HEK293 (cell line): Measurements from ENCODE around the gene THRAP3.

Experiments used
- BCL11A ChIP-seq: fragments of 450-650 bp; formaldehyde crosslinking; IDR thresholded peaks from 2 replicates; pipeline ENCODE4 v1.5.1; 2016; ENCODE audit warnings: low read depth, missing biosample characterization, missing genetic modification characterization
- KLF10 ChIP-seq: fragments of 450-650 bp; IDR thresholded peaks from 2 replicates; pipeline ENCODE4 v1.5.1; 2018; ENCODE audit warnings: missing biosample characterization, mild to moderate bottlenecking, missing genetic modification characterization
- KLF7 ChIP-seq: fragments of 450-650 bp; formaldehyde crosslinking; IDR thresholded peaks from 2 replicates; pipeline ENCODE4 v1.5.1; 2016; ENCODE audit warnings: missing biosample characterization, missing genetic modification characterization, borderline replicate concordance
- KLF8 ChIP-seq: fragments of 450-650 bp; formaldehyde crosslinking; IDR thresholded peaks from 2 replicates; pipeline ENCODE4 v1.5.1; 2016; ENCODE audit warnings: missing biosample characterization, missing genetic modification characterization
- KLF9 ChIP-seq: fragments of 450-650 bp; formaldehyde crosslinking; IDR thresholded peaks from 2 replicates; pipeline ENCODE4 v1.5.1; 2016; ENCODE audit warnings: missing biosample characterization, missing genetic modification characterization, low read depth
- PRDM1 ChIP-seq: fragments of 450-650 bp; formaldehyde crosslinking; IDR thresholded peaks from 2 replicates; pipeline ENCODE4; 2016; ENCODE audit warnings: missing biosample characterization, missing genetic modification characterization
- SP2 ChIP-seq: fragments of 450-650 bp; formaldehyde crosslinking; IDR thresholded peaks from 2 replicates; pipeline ENCODE4 v1.5.1; 2016; ENCODE audit warnings: missing biosample characterization, missing genetic modification characterization
- SP3 ChIP-seq: fragments of 450-650 bp; formaldehyde crosslinking; IDR thresholded peaks from 2 replicates; pipeline ENCODE4 v1.5.1; 2016; ENCODE audit warnings: missing biosample characterization, missing genetic modification characterization
- SP7 ChIP-seq: fragments of 450-650 bp; formaldehyde crosslinking; IDR thresholded peaks from 2 replicates; pipeline ENCODE4 v1.5.1; 2016; ENCODE audit warnings: missing biosample characterization, missing genetic modification characterization
- TRIM28 ChIP-seq: IDR thresholded peaks from 2 replicates; pipeline ENCODE4 v1.6.1; 2011; ENCODE audit warnings: low read length, control low read depth, borderline replicate concordance
- WT1 ChIP-seq: fragments of 450-650 bp; formaldehyde crosslinking; IDR thresholded peaks from 2 replicates; pipeline ENCODE4 v1.5.1; 2016; ENCODE audit warnings: missing biosample characterization, missing genetic modification characterization
- ZBTB7A ChIP-seq: fragments of 450-650 bp; formaldehyde crosslinking; IDR thresholded peaks from 2 replicates; pipeline ENCODE4 v1.5.1; 2016; ENCODE audit warnings: low read depth, missing biosample characterization, missing genetic modification characterization
- ZEB2 ChIP-seq: fragments of 450-650 bp; formaldehyde crosslinking; IDR thresholded peaks from 2 replicates; pipeline ENCODE4 v1.5.1; 2016; ENCODE audit warnings: missing biosample characterization, missing genetic modification characterization
- ZFHX2 ChIP-seq: fragments of 450-650 bp; formaldehyde crosslinking; conservative IDR thresholded peaks from 2 replicates; pipeline ENCODE4 v1.5.1; 2016; ENCODE audit warnings: missing biosample characterization, missing genetic modification characterization
- ZFP69B ChIP-seq: fragments of 450-650 bp; formaldehyde crosslinking; IDR thresholded peaks from 2 replicates; pipeline ENCODE4 v1.5.1; 2016; ENCODE audit warnings: missing biosample characterization, missing genetic modification characterization
- ZNF2 ChIP-seq: fragments of 450-650 bp; formaldehyde crosslinking; IDR thresholded peaks from 2 replicates; pipeline ENCODE4 v1.5.1; 2016; ENCODE audit warnings: missing biosample characterization, missing genetic modification characterization
- ZNF335 ChIP-seq: fragments of 450-650 bp; formaldehyde crosslinking; conservative IDR thresholded peaks from 2 replicates; pipeline ENCODE4 v1.5.1; 2016; ENCODE audit warnings: missing biosample characterization, missing genetic modification characterization
- ZNF341 ChIP-seq: fragments of 450-650 bp; formaldehyde crosslinking; IDR thresholded peaks from 2 replicates; pipeline ENCODE4; 2016; ENCODE audit warnings: low read depth, missing biosample characterization, missing genetic modification characterization
- ZNF366 ChIP-seq: fragments of 450-650 bp; formaldehyde crosslinking; conservative IDR thresholded peaks from 2 replicates; pipeline ENCODE4 v1.5.1; 2016; ENCODE audit warnings: missing biosample characterization, missing genetic modification characterization
- ZNF391 ChIP-seq: fragments of 450-650 bp; formaldehyde crosslinking; IDR thresholded peaks from 2 replicates; pipeline ENCODE4 v1.5.1; 2016; ENCODE audit warnings: low read depth, missing biosample characterization, missing genetic modification characterization, borderline replicate concordance
- ZNF600 ChIP-seq: fragments of 450-650 bp; formaldehyde crosslinking; IDR thresholded peaks from 2 replicates; pipeline ENCODE4 v1.5.1; 2016; ENCODE audit warnings: missing biosample characterization, missing genetic modification characterization
- ZNF677 ChIP-seq: fragments of 450-650 bp; IDR thresholded peaks from 2 replicates; pipeline ENCODE4 v1.5.0; 2018; ENCODE audit warnings: missing biosample characterization, mild to moderate bottlenecking, missing genetic modification characterization, moderate library complexity
- ZNF837 ChIP-seq: fragments of 450-650 bp; formaldehyde crosslinking; IDR thresholded peaks from 2 replicates; pipeline ENCODE4 v1.5.1; 2016; ENCODE audit warnings: missing biosample characterization, missing genetic modification characterization
- TF ChIP-seq, protein P1 (sequence below): fragments of 450-650 bp; formaldehyde crosslinking; IDR thresholded peaks from 2 replicates; pipeline ENCODE4 v1.5.1; 2016; ENCODE audit warnings: missing biosample characterization, missing genetic modification characterization, borderline replicate concordance
- TF ChIP-seq, protein P2 (sequence below): fragments of 450-650 bp; formaldehyde crosslinking; IDR thresholded peaks from 2 replicates; pipeline ENCODE4 v1.5.1; 2016; ENCODE audit warnings: missing biosample characterization, missing genetic modification characterization
- TF ChIP-seq, protein P3 (sequence below): fragments of 450-650 bp; formaldehyde crosslinking; IDR thresholded peaks from 2 replicates; pipeline ENCODE4 v1.5.1; 2016; ENCODE audit warnings: missing biosample characterization, missing genetic modification characterization
- TF ChIP-seq, protein P4 (sequence below): fragments of 450-650 bp; formaldehyde crosslinking; IDR thresholded peaks from 2 replicates; pipeline ENCODE4 v1.5.1; 2016; ENCODE audit warnings: missing biosample characterization, missing genetic modification characterization
- TF ChIP-seq, protein P5 (sequence below): fragments of 450-650 bp; formaldehyde crosslinking; IDR thresholded peaks from 2 replicates; pipeline ENCODE4 v1.5.1; 2016; ENCODE audit warnings: missing biosample characterization, missing genetic modification characterization
- TF ChIP-seq, protein P6 (sequence below): fragments of 450-650 bp; formaldehyde crosslinking; IDR thresholded peaks from 2 replicates; pipeline ENCODE4 v1.5.1; 2017; ENCODE audit warnings: missing biosample characterization, missing genetic modification characterization

THRAP3 gene

DNA sequence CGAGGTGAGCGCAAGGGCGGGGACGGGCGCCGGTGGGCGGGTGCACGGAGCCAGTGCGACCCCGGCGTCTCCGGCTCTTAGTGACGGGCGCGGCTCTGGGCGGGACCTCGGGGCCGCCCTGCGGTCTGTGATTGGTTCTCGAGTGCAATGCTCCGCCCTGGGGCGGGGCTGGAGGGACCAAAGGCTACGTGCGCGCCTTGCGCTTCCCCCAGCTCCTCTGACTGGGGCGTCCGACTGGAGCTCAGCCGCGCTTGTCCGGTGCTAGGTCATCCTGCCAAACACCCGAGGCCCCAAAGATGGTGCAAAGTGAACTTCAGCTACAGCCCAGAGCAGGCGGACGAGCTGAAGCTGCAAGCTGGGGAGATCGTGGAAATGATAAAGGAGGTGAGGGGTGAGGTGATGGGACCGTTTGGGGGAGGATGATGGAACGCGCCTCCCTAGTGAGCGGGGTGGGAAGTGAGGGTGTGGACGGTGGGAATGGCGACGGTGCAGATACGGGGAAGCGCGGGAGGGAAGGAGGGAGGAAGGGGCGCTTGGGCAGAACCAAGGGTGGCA, 82.7 kb downstream of the THRAP3 start (continued):
- TF ChIP-seq, protein P1, sequence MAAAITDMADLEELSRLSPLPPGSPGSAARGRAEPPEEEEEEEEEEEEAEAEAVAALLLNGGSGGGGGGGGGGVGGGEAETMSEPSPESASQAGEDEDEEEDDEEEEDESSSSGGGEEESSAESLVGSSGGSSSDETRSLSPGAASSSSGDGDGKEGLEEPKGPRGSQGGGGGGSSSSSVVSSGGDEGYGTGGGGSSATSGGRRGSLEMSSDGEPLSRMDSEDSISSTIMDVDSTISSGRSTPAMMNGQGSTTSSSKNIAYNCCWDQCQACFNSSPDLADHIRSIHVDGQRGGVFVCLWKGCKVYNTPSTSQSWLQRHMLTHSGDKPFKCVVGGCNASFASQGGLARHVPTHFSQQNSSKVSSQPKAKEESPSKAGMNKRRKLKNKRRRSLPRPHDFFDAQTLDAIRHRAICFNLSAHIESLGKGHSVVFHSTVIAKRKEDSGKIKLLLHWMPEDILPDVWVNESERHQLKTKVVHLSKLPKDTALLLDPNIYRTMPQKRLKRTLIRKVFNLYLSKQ (tag by site-specific recombination): no peak
- TF ChIP-seq ZNF837 (tag by site-specific recombination): no peak
- TF ChIP-seq, protein P2, sequence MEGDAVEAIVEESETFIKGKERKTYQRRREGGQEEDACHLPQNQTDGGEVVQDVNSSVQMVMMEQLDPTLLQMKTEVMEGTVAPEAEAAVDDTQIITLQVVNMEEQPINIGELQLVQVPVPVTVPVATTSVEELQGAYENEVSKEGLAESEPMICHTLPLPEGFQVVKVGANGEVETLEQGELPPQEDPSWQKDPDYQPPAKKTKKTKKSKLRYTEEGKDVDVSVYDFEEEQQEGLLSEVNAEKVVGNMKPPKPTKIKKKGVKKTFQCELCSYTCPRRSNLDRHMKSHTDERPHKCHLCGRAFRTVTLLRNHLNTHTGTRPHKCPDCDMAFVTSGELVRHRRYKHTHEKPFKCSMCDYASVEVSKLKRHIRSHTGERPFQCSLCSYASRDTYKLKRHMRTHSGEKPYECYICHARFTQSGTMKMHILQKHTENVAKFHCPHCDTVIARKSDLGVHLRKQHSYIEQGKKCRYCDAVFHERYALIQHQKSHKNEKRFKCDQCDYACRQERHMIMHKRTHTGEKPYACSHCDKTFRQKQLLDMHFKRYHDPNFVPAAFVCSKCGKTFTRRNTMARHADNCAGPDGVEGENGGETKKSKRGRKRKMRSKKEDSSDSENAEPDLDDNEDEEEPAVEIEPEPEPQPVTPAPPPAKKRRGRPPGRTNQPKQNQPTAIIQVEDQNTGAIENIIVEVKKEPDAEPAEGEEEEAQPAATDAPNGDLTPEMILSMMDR (tag by site-specific recombination): 0 out of 2 replicates have a peak, but pooled peaks have one; percentile 43
- TF ChIP-seq, protein P3, sequence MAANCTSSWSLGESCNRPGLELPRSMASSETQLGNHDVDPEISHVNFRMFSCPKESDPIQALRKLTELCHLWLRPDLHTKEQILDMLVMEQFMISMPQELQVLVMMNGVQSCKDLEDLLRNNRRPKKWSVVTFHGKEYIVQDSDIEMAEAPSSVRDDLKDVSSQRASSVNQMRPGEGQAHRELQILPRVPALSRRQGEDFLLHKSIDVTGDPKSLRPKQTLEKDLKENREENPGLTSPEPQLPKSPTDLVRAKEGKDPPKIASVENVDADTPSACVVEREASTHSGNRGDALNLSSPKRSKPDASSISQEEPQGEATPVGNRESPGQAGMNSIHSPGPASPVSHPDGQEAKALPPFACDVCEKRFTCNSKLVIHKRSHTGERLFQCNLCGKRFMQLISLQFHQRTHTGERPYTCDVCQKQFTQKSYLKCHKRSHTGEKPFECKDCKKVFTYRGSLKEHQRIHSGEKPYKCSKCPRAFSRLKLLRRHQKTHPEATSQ (tag by site-specific recombination): no peak
- TF ChIP-seq WT1: peak; percentile 77
- TF ChIP-seq ZFP69B (tag by site-specific recombination): 0 out of 2 replicates have a peak, but pooled peaks have one; percentile 73
- peak; percentile 56 for TF ChIP-seq SP7
- peak; percentile 81 for TF ChIP-seq ZNF366 (tag by site-specific recombination)
- TF ChIP-seq SP3 (tag by site-specific recombination): peak; percentile 79
- TF ChIP-seq, protein P4, sequence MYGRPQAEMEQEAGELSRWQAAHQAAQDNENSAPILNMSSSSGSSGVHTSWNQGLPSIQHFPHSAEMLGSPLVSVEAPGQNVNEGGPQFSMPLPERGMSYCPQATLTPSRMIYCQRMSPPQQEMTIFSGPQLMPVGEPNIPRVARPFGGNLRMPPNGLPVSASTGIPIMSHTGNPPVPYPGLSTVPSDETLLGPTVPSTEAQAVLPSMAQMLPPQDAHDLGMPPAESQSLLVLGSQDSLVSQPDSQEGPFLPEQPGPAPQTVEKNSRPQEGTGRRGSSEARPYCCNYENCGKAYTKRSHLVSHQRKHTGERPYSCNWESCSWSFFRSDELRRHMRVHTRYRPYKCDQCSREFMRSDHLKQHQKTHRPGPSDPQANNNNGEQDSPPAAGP (tag by site-specific recombination): peak; percentile 97
- TF ChIP-seq TRIM28: no peak
- TF ChIP-seq ZNF2 (tag by site-specific recombination): peak; percentile 26; the same call in 1 of the 2 replicates
- no peak; the same call in 1 of the 2 replicates for TF ChIP-seq BCL11A (tag by site-specific recombination)
- TF ChIP-seq ZNF341 (tag by site-specific recombination): peak; percentile 96
- peak; percentile 84 for TF ChIP-seq ZBTB7A
- no peak for TF ChIP-seq KLF10 (tag by site-specific recombination)
- TF ChIP-seq ZFHX2 (tag by site-specific recombination): peak; percentile 59; the same call in 1 of the 2 replicates
- TF ChIP-seq PRDM1: no peak
- TF ChIP-seq KLF7 (tag by site-specific recombination): peak; percentile 68; the same call in 1 of the 2 replicates
- TF ChIP-seq, protein P5, sequence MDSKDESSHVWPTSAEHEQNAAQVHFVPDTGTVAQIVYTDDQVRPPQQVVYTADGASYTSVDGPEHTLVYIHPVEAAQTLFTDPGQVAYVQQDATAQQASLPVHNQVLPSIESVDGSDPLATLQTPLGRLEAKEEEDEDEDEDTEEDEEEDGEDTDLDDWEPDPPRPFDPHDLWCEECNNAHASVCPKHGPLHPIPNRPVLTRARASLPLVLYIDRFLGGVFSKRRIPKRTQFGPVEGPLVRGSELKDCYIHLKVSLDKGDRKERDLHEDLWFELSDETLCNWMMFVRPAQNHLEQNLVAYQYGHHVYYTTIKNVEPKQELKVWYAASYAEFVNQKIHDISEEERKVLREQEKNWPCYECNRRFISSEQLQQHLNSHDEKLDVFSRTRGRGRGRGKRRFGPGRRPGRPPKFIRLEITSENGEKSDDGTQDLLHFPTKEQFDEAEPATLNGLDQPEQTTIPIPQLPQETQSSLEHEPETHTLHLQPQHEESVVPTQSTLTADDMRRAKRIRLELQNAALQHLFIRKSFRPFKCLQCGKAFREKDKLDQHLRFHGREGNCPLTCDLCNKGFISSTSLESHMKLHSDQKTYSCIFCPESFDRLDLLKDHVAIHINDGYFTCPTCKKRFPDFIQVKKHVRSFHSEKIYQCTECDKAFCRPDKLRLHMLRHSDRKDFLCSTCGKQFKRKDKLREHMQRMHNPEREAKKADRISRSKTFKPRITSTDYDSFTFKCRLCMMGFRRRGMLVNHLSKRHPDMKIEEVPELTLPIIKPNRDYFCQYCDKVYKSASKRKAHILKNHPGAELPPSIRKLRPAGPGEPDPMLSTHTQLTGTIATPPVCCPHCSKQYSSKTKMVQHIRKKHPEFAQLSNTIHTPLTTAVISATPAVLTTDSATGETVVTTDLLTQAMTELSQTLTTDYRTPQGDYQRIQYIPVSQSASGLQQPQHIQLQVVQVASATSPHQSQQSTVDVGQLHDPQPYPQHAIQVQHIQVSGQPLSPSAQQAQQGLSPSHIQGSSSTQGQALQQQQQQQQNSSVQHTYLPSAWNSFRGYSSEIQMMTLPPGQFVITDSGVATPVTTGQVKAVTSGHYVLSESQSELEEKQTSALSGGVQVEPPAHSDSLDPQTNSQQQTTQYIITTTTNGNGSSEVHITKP (tag by site-specific recombination): peak; percentile 79
- TF ChIP-seq ZNF600 (tag by site-specific recombination): peak; percentile 94
- peak; percentile 81 for TF ChIP-seq KLF8
- TF ChIP-seq, protein P6, sequence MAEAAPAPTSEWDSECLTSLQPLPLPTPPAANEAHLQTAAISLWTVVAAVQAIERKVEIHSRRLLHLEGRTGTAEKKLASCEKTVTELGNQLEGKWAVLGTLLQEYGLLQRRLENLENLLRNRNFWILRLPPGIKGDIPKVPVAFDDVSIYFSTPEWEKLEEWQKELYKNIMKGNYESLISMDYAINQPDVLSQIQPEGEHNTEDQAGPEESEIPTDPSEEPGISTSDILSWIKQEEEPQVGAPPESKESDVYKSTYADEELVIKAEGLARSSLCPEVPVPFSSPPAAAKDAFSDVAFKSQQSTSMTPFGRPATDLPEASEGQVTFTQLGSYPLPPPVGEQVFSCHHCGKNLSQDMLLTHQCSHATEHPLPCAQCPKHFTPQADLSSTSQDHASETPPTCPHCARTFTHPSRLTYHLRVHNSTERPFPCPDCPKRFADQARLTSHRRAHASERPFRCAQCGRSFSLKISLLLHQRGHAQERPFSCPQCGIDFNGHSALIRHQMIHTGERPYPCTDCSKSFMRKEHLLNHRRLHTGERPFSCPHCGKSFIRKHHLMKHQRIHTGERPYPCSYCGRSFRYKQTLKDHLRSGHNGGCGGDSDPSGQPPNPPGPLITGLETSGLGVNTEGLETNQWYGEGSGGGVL (tag by site-specific recombination): peak; percentile 73
- TF ChIP-seq SP2 (tag by site-specific recombination): peak; percentile 94
- peak; percentile 61 for TF ChIP-seq KLF9 (tag by site-specific recombination)
- TF ChIP-seq ZNF391 (tag by site-specific recombination): peak; percentile 58; the same call in 1 of the 2 replicates
- TF ChIP-seq ZNF335 (tag by site-specific recombination): peak; percentile 54
- no peak for TF ChIP-seq ZNF677 (tag by site-specific recombination)
- 0 out of 2 replicates have a peak, but pooled peaks have one; percentile 10 for TF ChIP-seq ZEB2 (tag by site-specific recombination)
